IgD-negative memory B cell (primary cell): ENCODE measurements around the gene SLC26A11. TPM values are rescaled to one million over a fixed set of nuclear protein-coding genes. Genes with fewer than 3 reads are reported as not detected.
"Not testable (repeated sequence)": the region's sequence is repeated elsewhere in the genome, so short reads cannot be mapped to it uniquely, and the experiment has no call there.

Source experiments
- H3K27ac Mint-ChIP-seq, 3 donors: one replicate each; pipeline ENCODE4 v1.8.0; 2020 to 2022; ENCODE audit warnings: mild to moderate bottlenecking in 3 of 3, mixed read lengths in 3 of 3, moderate library complexity in 1 of 3
- H3K27me3 Mint-ChIP-seq: one replicate; pipeline ENCODE4 v1.8.0; 2021; ENCODE audit warnings: mixed read lengths
- H3K36me3 Mint-ChIP-seq: one replicate; pipeline ENCODE4 v1.8.0; 2020; ENCODE audit warnings: mild to moderate bottlenecking, mixed read lengths
- H3K4me1 Mint-ChIP-seq, 3 donors: one replicate each; pipeline ENCODE4 v1.8.0; 2020 to 2022; ENCODE audit warnings: mixed read lengths in 3 of 3, mild to moderate bottlenecking in 1 of 3
- H3K4me3 Mint-ChIP-seq, 4 donors: one replicate each; pipeline ENCODE4 v1.8.0; 2020 to 2022; ENCODE audit warnings: mild to moderate bottlenecking in 4 of 4, mixed read lengths in 4 of 4, moderate library complexity in 3 of 4
- H3K9me3 Mint-ChIP-seq, 3 donors: one replicate each; pipeline ENCODE4 v1.8.0; 2020 to 2021; ENCODE audit warnings: mixed read lengths in 3 of 3, mild to moderate bottlenecking in 1 of 3
- polyA plus RNA-seq: library from polyadenylated mRNA; unstranded; fragments of 300-500 nt; fragmentation: Illumina TruSeq; gene quantifications from one replicate; pipeline ENCODE4 v1.2.3, GENCODE V29; 2021

The SLC26A11 gene
- polyA plus RNA-seq, 1 donor from 2014 or later: 2.7 TPM

DNA sequence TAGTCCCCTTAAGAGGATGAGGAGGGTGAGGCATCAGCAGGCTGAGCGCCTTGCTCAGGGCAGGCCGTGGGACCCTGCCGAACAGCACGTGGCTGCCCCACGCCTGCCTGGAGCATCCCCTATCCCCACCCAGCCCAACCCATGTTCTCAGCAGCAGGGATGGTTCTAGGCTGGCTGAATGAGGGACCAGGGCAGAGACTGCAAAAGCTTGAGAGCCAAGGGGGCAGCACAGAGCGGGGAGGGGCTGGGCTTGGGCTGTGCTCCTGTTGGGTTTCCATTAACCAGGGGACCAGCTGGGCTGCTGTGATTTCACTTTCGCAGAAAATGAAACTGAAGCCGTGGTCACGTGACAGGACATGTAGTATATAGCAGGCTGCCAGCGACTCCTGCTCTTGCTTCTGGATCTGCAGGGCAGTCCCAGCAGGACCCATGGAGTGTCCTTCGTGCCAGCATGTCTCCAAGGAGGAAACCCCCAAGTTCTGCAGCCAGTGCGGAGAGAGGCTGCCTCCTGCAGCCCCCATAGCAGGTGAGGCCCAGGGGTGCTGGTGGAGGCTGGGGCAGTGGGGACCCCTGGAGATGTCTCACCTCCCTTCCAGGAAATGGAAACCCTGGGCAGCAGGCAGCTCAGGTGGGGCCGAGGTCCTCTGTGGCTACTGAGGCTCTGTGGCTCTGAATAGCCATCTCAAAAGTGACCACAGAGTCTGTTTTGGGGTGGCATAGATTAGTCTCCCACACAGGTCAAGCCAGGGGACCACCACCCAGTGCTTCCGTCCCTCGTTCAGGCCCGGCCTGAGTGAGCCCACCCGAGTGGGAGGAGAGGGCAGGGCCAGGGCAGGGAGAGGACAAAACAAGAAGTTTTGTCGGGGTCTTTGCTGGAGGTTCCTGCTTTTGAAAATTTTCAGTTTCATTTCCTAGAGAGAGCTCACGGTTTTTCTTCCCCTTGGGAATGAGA lies 43.3 kb downstream of the SLC26A11 start:
- peaks cover 32 to 36% (median 34%) of the 10 kb centered on the region in 3 donors for H3K4me1 Mint-ChIP-seq
- H3K4me3 Mint-ChIP-seq: peak overlapping the region; percentile 90 to 100 (median 98)
- peaks cover 2% of the 10 kb centered on the region for H3K27me3 Mint-ChIP-seq
- peak overlapping the region; percentile 92 to 97 (median 96) for H3K27ac Mint-ChIP-seq
- no peaks in the 10 kb centered on the region for H3K9me3 Mint-ChIP-seq
- H3K36me3 Mint-ChIP-seq: peaks cover 2% of the 10 kb centered on the region

DNA sequence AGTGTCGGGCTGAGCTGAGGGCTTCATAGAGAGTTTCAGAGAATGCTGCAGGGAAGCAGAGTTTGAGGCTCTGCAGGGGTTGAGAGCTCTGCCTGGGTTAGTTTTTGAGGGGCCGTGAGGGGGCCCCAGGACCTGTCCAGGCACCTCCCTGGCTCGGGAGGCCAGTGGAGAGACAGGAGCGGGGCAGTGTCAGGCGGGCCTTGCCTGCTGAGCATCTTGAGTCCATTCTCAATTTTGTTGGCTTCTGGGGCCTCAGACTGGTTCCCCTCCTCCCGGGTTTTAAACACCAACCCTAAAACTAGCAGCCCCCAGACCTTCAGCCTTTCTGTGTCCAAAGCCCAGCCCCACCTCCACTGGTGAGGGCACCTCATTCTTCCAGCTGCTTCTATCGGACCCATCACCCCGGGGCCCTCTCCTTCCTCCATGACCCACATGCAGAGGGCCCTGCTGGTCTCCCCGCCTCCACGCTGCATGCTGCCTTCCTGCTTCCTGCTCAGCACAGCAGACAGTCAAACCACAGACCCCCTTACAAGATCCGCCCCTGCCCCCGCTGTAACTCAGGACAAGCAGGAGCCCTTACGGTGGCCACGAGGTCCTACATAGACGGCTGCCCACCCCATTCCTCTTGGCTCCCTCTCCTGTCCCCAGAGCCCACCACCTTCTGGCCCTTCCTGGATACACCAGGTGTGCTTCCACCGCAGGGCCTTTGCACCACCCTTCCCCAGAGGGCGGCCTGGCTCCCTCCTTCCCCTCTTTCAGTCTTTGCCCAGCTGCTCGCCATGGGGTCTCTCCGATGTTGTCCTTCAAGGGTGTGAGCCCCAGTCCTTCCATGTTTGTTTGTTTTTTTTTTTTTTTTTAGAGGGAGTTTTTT lies 44.2 kb downstream of the SLC26A11 start:
- peaks cover 26 to 32% (median 30%) of the 10 kb centered on the region in 3 donors for H3K4me1 Mint-ChIP-seq

DNA sequence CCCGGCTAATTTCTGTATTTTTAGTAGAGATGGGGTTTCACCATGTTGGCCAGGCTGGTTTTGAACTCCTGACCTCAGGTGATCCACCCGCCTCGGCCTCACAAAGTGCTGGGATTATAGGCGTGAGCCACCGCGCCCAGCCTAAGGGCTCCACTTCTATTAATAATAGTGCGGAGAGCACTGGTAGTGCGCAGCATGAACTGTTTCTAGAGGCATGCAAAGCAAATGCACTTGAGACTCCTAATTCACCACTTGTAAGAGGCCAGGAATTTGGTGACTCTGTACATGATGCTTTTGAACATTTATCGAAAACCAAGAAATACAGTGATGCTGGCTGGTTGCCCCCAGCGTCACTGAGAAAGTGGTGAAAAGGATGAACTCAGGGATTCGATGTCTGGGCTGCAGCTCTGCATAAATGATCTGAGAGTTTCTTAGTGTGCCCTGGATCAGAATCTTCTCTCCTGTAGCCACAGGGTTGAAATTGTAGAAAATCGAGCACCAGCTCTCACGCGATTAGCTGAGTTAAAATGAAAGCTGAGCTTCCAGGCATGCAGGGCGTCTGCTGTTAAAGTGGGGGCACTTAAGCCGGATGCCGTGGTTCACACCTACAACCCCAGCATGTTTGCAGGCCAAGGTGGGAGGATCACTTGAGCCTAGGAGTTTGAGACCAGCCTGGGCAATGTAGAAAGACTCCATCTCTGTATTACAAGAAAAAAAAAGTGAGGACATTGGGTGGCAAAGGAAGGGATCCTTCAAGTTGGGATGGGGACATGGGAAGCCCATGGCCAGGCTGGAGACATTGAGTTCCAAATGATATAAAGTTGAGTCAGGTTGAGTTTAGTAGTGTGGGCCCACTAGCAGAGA lies 45.2 kb downstream of the SLC26A11 start:
- Mint-ChIP-seq H3K4me3 (peak overlapping the region; percentile 90 to 100 (median 98)), H3K27ac (peak overlapping the region; percentile 51 to 88 (median 85)), H3K4me1 (peaks cover 25 to 28% (median 26%) of the 10 kb centered on the region in 3 donors), H3K9me3 (no peaks in the 10 kb centered on the region), H3K36me3 (peaks cover 2% of the 10 kb centered on the region), H3K27me3 (peaks cover 2% of the 10 kb centered on the region)

More for the DNA sequence above, 44.2 kb downstream of the SLC26A11 start:
- Mint-ChIP-seq H3K36me3 (peaks cover 2% of the 10 kb centered on the region), H3K9me3 (no peaks in the 10 kb centered on the region), H3K4me3 (peak overlapping the region; percentile 90 to 100 (median 98)), H3K27ac (peak overlapping the region; percentile 92 to 96 (median 96)), H3K27me3 (peaks cover 2% of the 10 kb centered on the region)

DNA sequence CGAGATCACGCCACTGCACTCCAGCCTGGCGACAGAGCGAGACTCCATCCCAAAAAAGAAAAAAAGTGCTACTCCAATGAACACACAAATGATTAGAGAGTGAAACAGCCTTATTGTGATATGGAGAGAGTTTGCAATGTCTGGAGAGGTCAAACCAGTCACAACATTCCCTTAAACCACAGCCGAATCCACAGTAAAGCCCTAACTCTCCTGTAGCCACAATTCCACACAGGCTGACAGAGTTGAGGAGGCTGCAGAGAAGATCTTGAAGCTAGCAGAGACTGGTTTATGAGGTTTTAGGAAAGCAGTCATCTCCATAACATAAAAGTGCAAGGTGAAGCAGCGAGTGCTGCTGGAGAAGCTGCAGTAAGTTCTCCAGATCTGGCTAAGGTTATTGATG lies 47.2 kb downstream of the SLC26A11 start:
- no peaks in the 10 kb centered on the region for H3K9me3 Mint-ChIP-seq
- H3K4me3 Mint-ChIP-seq: peak overlapping the region in 1 of 4 donors; percentile 58
- H3K36me3 Mint-ChIP-seq: peaks cover 2% of the 10 kb centered on the region
- peaks cover 2% of the 10 kb centered on the region for H3K27me3 Mint-ChIP-seq
- peaks cover 18 to 22% (median 21%) of the 10 kb centered on the region in 3 donors for H3K4me1 Mint-ChIP-seq
- H3K27ac Mint-ChIP-seq: peak overlapping the region in 2 of 3 donors; percentile 13 to 60

DNA sequence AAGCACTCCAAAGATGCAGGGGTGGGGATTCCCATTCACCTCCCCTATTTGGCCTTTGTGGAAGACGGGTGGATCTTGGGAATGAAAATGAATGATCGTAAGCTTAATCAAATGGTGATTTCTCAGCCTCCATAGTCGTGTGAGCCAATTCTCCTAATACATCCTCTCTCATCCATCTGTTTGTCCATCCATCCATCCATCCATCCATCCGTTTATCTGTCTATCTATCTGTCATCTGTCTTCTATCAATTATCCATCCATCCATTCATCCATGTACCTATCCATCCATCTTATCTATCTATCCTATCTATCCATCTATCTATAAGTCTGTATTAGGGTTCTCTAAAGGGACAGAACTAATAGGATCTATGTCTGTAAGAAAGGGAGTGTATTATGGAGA lies 48.2 kb downstream of the SLC26A11 start:
- Mint-ChIP-seq H3K27ac (no peak overlapping the region), H3K9me3 (no peaks in the 10 kb centered on the region), H3K27me3 (peaks cover 2% of the 10 kb centered on the region), H3K4me1 (peaks cover 14 to 20% (median 17%) of the 10 kb centered on the region in 3 donors), H3K4me3 (no peak overlapping the region), H3K36me3 (peaks cover 2% of the 10 kb centered on the region)

DNA sequence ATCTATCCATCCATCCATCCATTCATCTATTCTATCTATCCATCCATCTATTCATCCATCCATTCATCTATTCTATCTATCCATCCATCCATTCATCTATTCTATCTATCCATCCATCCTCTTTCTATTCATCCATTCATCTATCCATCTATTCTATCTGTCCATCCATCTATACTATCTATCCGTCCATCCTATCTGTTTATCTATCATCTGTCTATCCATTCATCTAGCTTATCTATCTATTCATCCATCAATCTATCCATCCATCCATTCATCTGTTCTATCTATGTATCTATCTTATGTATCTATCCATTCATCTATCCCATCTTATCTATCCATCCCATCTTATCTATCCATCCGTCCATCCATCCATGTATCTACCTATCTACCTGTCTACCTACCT lies 49.2 kb downstream of the SLC26A11 start:
- peaks cover 2% of the 10 kb centered on the region for H3K36me3 Mint-ChIP-seq
- H3K4me3 Mint-ChIP-seq: no peak overlapping the region
- H3K9me3 Mint-ChIP-seq: no peaks in the 10 kb centered on the region
- H3K27ac Mint-ChIP-seq: no peak overlapping the region
- peaks cover 7 to 24% (median 13%) of the 10 kb centered on the region in 3 donors for H3K4me1 Mint-ChIP-seq
- peaks cover 2% of the 10 kb centered on the region for H3K27me3 Mint-ChIP-seq

DNA sequence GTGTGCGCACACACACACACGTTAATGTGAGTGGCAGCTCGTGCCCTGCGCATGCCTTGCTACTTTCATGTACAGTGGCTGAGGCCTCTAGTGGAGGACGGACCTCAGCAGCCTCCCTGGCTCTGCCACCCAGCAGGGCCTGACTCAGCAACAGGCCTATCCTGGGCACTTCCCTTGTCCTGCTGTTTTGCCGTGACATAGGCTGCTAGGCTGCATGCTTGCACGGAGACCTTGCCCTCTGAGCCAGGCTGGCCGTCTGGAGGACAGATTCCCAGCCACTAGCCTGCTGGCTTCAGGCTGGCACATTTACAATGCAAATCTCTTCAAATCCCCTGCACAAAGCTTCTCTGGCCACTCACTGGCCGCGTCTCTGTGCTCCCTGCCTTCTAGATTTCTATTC lies 49.9 kb downstream of the SLC26A11 start:
- H3K4me1 Mint-ChIP-seq: peaks cover 7 to 20% (median 9%) of the 10 kb centered on the region in 3 donors
- peak overlapping the region in 1 of 4 donors; percentile 51 for H3K4me3 Mint-ChIP-seq
- H3K27me3 Mint-ChIP-seq: peaks cover 2% of the 10 kb centered on the region
- H3K9me3 Mint-ChIP-seq: no peaks in the 10 kb centered on the region
- no peaks in the 10 kb centered on the region for H3K36me3 Mint-ChIP-seq
- H3K27ac Mint-ChIP-seq: no peak overlapping the region

DNA sequence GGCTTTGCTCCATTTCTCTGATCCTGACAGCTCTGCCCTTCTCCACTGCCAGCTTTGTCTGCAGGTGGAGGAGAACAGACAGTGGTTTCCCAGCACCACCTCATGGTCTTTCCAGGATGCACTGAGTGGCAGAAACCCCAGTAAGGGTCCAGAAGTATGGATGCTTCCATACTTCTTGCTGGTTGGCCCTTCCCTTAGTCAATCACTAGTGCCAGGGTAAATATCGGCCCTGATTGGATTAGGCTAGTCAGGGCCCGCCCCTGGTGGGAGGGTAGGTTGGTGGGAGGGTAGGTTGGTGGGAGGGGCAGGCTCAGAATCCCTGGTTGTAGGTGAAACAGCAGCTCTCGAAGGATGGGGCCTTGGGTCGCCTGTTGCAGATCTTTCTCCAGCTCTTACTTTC lies 50.6 kb downstream of the SLC26A11 start:
- no peaks in the 10 kb centered on the region for H3K36me3 Mint-ChIP-seq
- no peaks in the 10 kb centered on the region for H3K9me3 Mint-ChIP-seq
- H3K4me1 Mint-ChIP-seq: peaks cover under 1 to 15% (median 6%) of the 10 kb centered on the region in 3 donors
- H3K4me3 Mint-ChIP-seq: peak overlapping the region in 1 of 4 donors; percentile 51
- H3K27ac Mint-ChIP-seq: peak overlapping the region in 1 of 3 donors; percentile 31
- H3K27me3 Mint-ChIP-seq: no peaks in the 10 kb centered on the region

DNA sequence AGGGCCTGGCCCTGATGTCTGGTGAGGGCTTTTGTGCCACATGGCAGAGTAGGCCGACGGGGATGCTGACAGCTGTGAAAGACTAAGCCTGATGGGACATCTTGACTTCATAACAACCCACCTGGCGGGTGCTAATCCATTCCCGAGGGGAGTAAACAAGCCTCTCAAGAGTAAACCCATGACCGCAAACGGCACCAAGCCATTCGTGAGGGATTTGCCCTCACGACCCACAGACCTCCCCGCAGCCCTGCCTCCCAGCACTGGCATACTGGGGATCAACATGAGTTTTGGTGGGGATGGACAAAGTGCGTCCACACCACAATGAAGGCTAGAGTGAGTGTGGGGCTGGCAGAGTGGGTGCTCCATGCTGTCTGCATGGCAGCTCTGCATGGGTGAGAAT lies 52.1 kb downstream of the SLC26A11 start:
- peak overlapping the region in 1 of 4 donors; percentile 63 for H3K4me3 Mint-ChIP-seq
- H3K27me3 Mint-ChIP-seq: no peaks in the 10 kb centered on the region
- H3K36me3 Mint-ChIP-seq: no peaks in the 10 kb centered on the region
- H3K9me3 Mint-ChIP-seq: no peaks in the 10 kb centered on the region
- peak overlapping the region in 1 of 3 donors; percentile 42 for H3K27ac Mint-ChIP-seq
- peaks cover 0 to 14% (median 9%) of the 10 kb centered on the region in 3 donors for H3K4me1 Mint-ChIP-seq

DNA sequence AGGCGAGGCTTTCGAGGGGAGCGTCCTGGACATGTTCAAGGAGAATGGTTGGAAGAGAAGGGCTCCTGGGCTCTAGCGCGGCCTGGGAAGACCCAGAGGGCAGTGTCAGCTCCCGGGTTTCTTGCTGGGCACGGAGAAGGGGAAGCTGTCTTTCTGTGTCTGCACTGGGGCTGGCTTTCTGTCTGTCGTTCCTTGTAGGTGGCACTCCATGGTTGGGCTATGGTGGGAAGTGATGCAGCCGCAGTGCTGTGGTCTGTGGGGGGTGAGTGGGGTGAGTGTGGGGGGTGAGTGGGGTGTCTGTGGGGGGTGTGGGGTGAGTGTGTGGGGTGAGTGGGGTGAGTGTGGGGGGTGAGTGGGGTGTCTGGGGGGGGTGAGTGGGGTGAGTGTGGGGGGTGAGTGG lies 54.1 kb downstream of the SLC26A11 start:
- H3K27ac Mint-ChIP-seq: no peak overlapping the region
- H3K4me1 Mint-ChIP-seq: peaks cover 0 to 11% (median 9%) of the 10 kb centered on the region in 3 donors
- no peak overlapping the region for H3K4me3 Mint-ChIP-seq
- H3K9me3 Mint-ChIP-seq: no peaks in the 10 kb centered on the region
- H3K27me3 Mint-ChIP-seq: no peaks in the 10 kb centered on the region
- H3K36me3 Mint-ChIP-seq: no peaks in the 10 kb centered on the region

DNA sequence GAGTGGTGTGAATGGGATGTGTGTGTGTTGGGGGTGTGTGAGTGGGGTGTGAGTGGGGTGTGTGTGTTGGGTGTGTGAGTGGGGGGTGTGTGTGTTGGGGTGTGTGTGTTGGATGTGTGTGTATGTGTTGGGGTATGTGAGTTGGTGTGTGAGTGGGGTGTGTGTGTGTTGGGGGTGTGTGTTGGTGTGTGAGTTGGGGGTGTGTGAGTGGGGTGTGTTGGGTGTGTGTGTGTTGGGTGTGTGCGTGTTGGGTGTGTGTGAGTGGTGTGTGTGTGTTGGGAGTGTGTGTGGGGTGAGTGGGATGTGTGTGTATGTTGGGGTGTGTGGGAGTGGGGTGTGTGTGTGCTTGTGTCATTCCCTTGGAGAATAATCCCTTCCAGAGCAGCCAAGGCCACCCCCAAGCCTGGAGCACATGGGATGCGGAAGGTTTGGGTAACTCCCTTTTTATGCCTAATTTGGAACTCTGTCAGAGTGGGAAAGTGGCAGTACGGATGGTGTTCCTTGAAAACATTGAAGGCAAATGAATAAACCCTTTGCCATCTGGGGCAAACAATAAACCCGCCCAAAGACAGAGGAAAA lies 54.7 kb downstream of the SLC26A11 start:
- H3K27ac Mint-ChIP-seq: peak overlapping the region in 1 of 3 donors; percentile 57
- no peak overlapping the region for H3K4me3 Mint-ChIP-seq
- H3K9me3 Mint-ChIP-seq: no peaks in the 10 kb centered on the region
- peaks cover under 1% of the 10 kb centered on the region for H3K36me3 Mint-ChIP-seq
- H3K4me1 Mint-ChIP-seq: peaks cover 0 to 11% (median 9%) of the 10 kb centered on the region in 3 donors
- no peaks in the 10 kb centered on the region for H3K27me3 Mint-ChIP-seq

DNA sequence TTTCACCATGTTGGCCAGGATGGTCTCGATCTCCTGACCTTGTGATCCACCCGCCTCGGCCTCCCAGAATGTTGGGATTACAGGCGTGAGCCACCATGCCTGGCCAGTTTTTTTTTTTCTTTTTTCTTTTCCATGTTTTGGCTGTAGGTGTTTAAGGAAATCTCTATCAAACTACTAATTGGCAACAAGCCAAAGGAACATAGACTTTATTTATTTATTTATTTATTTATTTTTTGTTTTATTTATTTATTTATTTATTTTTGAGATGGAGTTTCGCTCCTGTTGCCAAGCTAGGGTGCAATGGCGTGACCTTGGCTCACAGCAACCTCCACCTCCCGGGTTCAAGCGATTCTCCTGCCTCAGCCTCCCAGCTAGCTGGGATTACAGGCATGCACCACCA lies 55.6 kb downstream of the SLC26A11 start:
- H3K27ac Mint-ChIP-seq, H3K27me3 Mint-ChIP-seq, H3K9me3 Mint-ChIP-seq, H3K36me3 Mint-ChIP-seq, H3K4me3 Mint-ChIP-seq: not testable (repeated sequence)
- H3K4me1 Mint-ChIP-seq: peaks cover 0 to 13% (median 9%) of the 10 kb centered on the region in 3 donors

DNA sequence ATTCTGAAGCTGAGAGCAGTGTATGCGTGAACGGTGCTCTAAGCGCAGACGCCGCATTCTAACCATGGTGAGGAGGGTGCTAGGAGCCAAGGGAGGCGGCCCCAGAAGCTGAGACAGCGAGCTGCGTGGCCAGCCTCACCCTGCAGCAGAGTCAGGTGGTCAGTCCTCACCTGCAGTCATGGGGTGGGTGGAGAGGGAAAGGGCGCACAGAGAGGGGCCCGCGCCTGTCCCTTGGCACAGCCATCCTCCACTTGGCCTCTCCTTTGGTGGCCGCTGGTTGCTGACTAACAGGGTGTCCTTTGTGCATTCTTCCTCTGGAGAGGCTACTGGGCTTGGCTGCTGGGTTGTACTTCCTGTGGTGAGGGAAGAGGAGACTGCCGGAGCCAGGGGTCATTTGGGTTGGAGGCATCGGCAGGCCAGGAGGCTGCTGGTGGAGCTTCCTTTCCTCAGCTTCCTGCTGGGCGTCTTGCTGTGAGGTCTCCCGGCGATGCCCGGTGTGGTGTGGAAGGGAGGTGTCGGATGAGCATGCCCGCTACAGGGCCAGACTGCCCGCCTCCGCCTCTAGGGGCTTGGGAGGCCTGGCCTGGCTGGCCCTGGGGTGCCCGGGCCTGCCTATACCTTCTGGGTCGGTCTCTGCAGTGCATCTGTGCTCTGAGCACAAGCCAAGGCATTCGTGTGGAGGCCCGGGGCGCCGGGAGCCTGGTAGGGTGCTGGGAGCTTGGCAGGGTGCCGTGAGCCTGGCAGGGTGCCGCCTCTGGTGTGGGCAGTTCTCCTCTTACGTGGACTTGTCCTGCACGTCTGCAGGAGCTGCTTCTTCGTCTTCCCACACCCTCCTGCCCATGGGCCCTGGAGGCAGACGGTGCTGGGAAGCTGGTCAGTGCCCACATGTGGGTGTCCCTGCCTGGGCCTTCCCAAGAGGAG lies 57.8 kb downstream of the SLC26A11 start:
- Mint-ChIP-seq H3K4me1 (peaks cover 0 to 12% (median 10%) of the 10 kb centered on the region in 3 donors), H3K27ac (no peak overlapping the region), H3K9me3 (no peaks in the 10 kb centered on the region)

More for the DNA sequence above, 57.8 kb downstream of the SLC26A11 start:
- Mint-ChIP-seq H3K27me3 (no peaks in the 10 kb centered on the region), H3K4me3 (peak overlapping the region in 1 of 4 donors; percentile 78), H3K36me3 (peaks cover 2% of the 10 kb centered on the region)
